Measurements from ENCODE around the gene PTBP1. TPM values are rescaled to one million over a fixed set of nuclear protein-coding genes. Genes with fewer than 3 reads are reported as not detected.

The PTBP1 gene
- total and polyA plus RNA-seq, 4 donors, result 51.3 to 152 (median 114) TPM

DNA sequence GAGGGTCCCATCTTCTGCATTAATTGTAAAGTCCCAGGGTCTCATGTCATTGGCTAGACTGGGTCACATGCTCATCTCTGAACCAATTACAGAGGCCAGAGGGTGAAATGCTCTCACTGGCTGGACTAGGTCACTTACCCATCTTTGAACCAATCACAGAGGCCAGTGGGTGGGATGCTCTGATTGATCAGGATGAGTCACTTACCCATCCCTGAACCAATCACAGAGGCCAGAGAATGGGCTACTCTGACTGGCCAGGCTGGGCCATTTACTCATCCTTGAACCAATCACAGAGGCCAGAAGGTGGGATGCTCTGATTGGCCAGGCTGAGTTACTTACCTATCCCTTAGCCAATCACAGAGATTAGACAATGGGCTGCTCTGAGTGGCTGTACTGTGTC is 41.0 kb upstream of the PTBP1 start:
- peaks cover 6% of the 10 kb centered on the region for H3K36me3 ChIP-seq (ENCODE audit: control insufficient read depth, insufficient read depth, low read length)
- H3K27me3 ChIP-seq (ENCODE audit: control insufficient read depth, insufficient read depth, low read length), result no peaks in the 10 kb centered on the region
- DNase-seq (ENCODE audit: low read depth in 4 of 6, low spot score in 6 of 6), result peak in 1 of 6 donors; percentile 32
- H3K4me3 ChIP-seq (ENCODE audit: low read depth, low read length), result no peak overlapping the region
- H3K27ac ChIP-seq (ENCODE audit: low read depth, low read length), result no peak overlapping the region
- H3K9me3 ChIP-seq (ENCODE audit: control insufficient read depth, insufficient read depth, low read length), result peaks cover 6% of the 10 kb centered on the region
- peaks cover 4% of the 10 kb centered on the region for H3K4me1 ChIP-seq (ENCODE audit: control insufficient read depth, insufficient read depth, low read length)

GRCh38 chr19:756821-757688 is 40.2 kb upstream of the PTBP1 start:
- no peak for DNase-seq (ENCODE audit: low read depth in 4 of 6, low spot score in 6 of 6)
- Histone ChIP-seq H3K36me3 (ENCODE audit: control insufficient read depth, insufficient read depth, low read length) (peaks cover 6% of the 10 kb centered on the region), H3K4me1 (ENCODE audit: control insufficient read depth, insufficient read depth, low read length) (peaks cover 4% of the 10 kb centered on the region), H3K27me3 (ENCODE audit: control insufficient read depth, insufficient read depth, low read length) (no peaks in the 10 kb centered on the region), H3K4me3 (ENCODE audit: low read depth, low read length) (no peak overlapping the region), H3K27ac (ENCODE audit: low read depth, low read length) (no peak overlapping the region), H3K9me3 (ENCODE audit: control insufficient read depth, insufficient read depth, low read length) (peaks cover 6% of the 10 kb centered on the region)
- WGBS (ENCODE audit: insufficient coverage), result 92% methylated on average over 35 of the region's 36 CpGs

GRCh38 chr19:757811-758668 is 39.2 kb upstream of the PTBP1 start:
- 96% methylated on average over 45 of the region's 50 CpGs for WGBS (ENCODE audit: insufficient coverage)
- Histone ChIP-seq H3K27me3 (ENCODE audit: control insufficient read depth, insufficient read depth, low read length) (no peaks in the 10 kb centered on the region), H3K4me3 (ENCODE audit: low read depth, low read length) (no peak overlapping the region), H3K4me1 (ENCODE audit: control insufficient read depth, insufficient read depth, low read length) (no peaks in the 10 kb centered on the region), H3K36me3 (ENCODE audit: control insufficient read depth, insufficient read depth, low read length) (peaks cover 6% of the 10 kb centered on the region), H3K27ac (ENCODE audit: low read depth, low read length) (no peak overlapping the region), H3K9me3 (ENCODE audit: control insufficient read depth, insufficient read depth, low read length) (peaks cover 6% of the 10 kb centered on the region)
- no peak for DNase-seq (ENCODE audit: low read depth in 4 of 6, low spot score in 6 of 6)

GRCh38 chr19:763181-763580 is 34.1 kb upstream of the PTBP1 start:
- no peaks in the 10 kb centered on the region for H3K4me1 ChIP-seq (ENCODE audit: control insufficient read depth, insufficient read depth, low read length)
- H3K36me3 ChIP-seq (ENCODE audit: control insufficient read depth, insufficient read depth, low read length), result no peaks in the 10 kb centered on the region
- no peak overlapping the region for H3K4me3 ChIP-seq (ENCODE audit: low read depth, low read length)
- WGBS (ENCODE audit: insufficient coverage), result 82% methylated on average over 8 of the region's 10 CpGs
- H3K9me3 ChIP-seq (ENCODE audit: control insufficient read depth, insufficient read depth, low read length), result peaks cover 6% of the 10 kb centered on the region
- H3K27me3 ChIP-seq (ENCODE audit: control insufficient read depth, insufficient read depth, low read length), result no peaks in the 10 kb centered on the region
- no peak for DNase-seq (ENCODE audit: low read depth in 4 of 6, low spot score in 6 of 6)
- H3K27ac ChIP-seq (ENCODE audit: low read depth, low read length), result no peak overlapping the region

GRCh38 chr19:763869-764268 is 33.4 kb upstream of the PTBP1 start:
- no peak overlapping the region for H3K4me3 ChIP-seq (ENCODE audit: low read depth, low read length)
- DNase-seq (ENCODE audit: low read depth in 4 of 6, low spot score in 6 of 6), result no peak
- no peak overlapping the region for H3K27ac ChIP-seq (ENCODE audit: low read depth, low read length)
- no peaks in the 10 kb centered on the region for H3K36me3 ChIP-seq (ENCODE audit: control insufficient read depth, insufficient read depth, low read length)
- 88% methylated on average over 5 of the region's 6 CpGs for WGBS (ENCODE audit: insufficient coverage)
- H3K9me3 ChIP-seq (ENCODE audit: control insufficient read depth, insufficient read depth, low read length), result peaks cover under 1% of the 10 kb centered on the region
- H3K27me3 ChIP-seq (ENCODE audit: control insufficient read depth, insufficient read depth, low read length), result no peaks in the 10 kb centered on the region
- H3K4me1 ChIP-seq (ENCODE audit: control insufficient read depth, insufficient read depth, low read length), result no peaks in the 10 kb centered on the region

DNA sequence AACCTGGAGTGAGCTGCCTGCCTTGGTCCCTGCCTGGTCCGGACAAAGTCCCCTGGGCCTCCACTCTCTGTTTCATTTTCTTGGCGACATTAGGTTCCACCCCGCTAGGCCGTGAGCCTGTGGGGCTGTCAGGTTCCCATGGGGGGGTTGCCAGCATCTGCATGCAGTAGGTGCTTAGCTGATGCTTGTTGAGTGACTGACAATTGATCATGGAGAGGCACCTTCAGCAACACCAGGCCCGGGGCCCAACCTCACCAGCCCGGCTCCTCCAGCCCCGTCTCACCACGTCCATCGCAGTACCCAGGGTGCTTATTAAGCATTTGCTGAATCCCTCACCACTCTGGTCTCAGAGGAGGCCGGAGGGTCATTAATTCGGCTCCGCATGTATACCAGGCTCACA is 33.0 kb upstream of the PTBP1 start:
- Histone ChIP-seq H3K36me3 (ENCODE audit: control insufficient read depth, insufficient read depth, low read length) (no peaks in the 10 kb centered on the region), H3K9me3 (ENCODE audit: control insufficient read depth, insufficient read depth, low read length) (no peaks in the 10 kb centered on the region), H3K27me3 (ENCODE audit: control insufficient read depth, insufficient read depth, low read length) (no peaks in the 10 kb centered on the region), H3K4me1 (ENCODE audit: control insufficient read depth, insufficient read depth, low read length) (no peaks in the 10 kb centered on the region), H3K4me3 (ENCODE audit: low read depth, low read length) (no peak overlapping the region), H3K27ac (ENCODE audit: low read depth, low read length) (no peak overlapping the region)
- WGBS (ENCODE audit: insufficient coverage), result 92% methylated on average over 12 of the region's 12 CpGs
- no peak for DNase-seq (ENCODE audit: low read depth in 4 of 6, low spot score in 6 of 6)

- no peak overlapping the region for H3K27ac ChIP-seq (ENCODE audit: low read depth, low read length)
- H3K27me3 ChIP-seq (ENCODE audit: control insufficient read depth, insufficient read depth, low read length), result no peaks in the 10 kb centered on the region
- no peaks in the 10 kb centered on the region for H3K9me3 ChIP-seq (ENCODE audit: control insufficient read depth, insufficient read depth, low read length)
- H3K36me3 ChIP-seq (ENCODE audit: control insufficient read depth, insufficient read depth, low read length), result no peaks in the 10 kb centered on the region
- peaks cover under 1% of the 10 kb centered on the region for H3K4me1 ChIP-seq (ENCODE audit: control insufficient read depth, insufficient read depth, low read length)
- H3K4me3 ChIP-seq (ENCODE audit: low read depth, low read length), result no peak overlapping the region
- WGBS (ENCODE audit: insufficient coverage), result 79% methylated on average over 6 of the region's 7 CpGs
- no peak for DNase-seq (ENCODE audit: low read depth in 4 of 6, low spot score in 6 of 6)
Measured at GRCh38 chr19:765179-765738, 32.0 kb upstream of the PTBP1 start.

DNA sequence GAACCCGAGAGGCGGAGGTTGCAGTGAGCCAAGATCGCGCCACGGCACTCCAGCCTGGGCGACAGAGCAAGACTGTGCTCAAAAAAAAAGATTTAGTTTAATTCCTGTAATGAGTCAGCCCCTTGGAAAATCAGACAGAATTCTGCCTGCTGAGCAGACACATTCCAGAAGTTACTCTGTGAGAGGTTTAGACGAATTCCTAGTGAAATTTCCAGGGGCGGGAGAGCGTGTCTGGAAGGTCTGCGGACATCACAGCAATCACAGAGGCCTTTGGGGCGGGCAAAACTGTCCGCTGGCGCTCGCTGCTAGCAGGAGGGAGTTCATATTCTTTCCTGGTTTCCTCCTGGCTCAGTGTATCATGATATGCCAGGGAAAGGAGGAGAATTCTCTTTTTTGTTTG is 28.8 kb upstream of the PTBP1 start:
- H3K4me3 ChIP-seq (ENCODE audit: low read depth, low read length), result no peak overlapping the region
- peak in 1 of 6 donors; percentile 64 for DNase-seq (ENCODE audit: low read depth in 4 of 6, low spot score in 6 of 6)
- no peaks in the 10 kb centered on the region for H3K9me3 ChIP-seq (ENCODE audit: control insufficient read depth, insufficient read depth, low read length)
- peaks cover 3% of the 10 kb centered on the region for H3K4me1 ChIP-seq (ENCODE audit: control insufficient read depth, insufficient read depth, low read length)
- H3K27me3 ChIP-seq (ENCODE audit: control insufficient read depth, insufficient read depth, low read length), result no peaks in the 10 kb centered on the region
- no peaks in the 10 kb centered on the region for H3K36me3 ChIP-seq (ENCODE audit: control insufficient read depth, insufficient read depth, low read length)
- H3K27ac ChIP-seq (ENCODE audit: low read depth, low read length), result peak overlapping the region; percentile 52
- WGBS (ENCODE audit: insufficient coverage), result 66% methylated on average over 9 of the region's 14 CpGs

- Histone ChIP-seq H3K4me1 (ENCODE audit: control insufficient read depth, insufficient read depth, low read length) (peaks cover 3% of the 10 kb centered on the region), H3K9me3 (ENCODE audit: control insufficient read depth, insufficient read depth, low read length) (no peaks in the 10 kb centered on the region), H3K27ac (ENCODE audit: low read depth, low read length) (no peak overlapping the region), H3K36me3 (ENCODE audit: control insufficient read depth, insufficient read depth, low read length) (no peaks in the 10 kb centered on the region), H3K27me3 (ENCODE audit: control insufficient read depth, insufficient read depth, low read length) (no peaks in the 10 kb centered on the region), H3K4me3 (ENCODE audit: low read depth, low read length) (no peak overlapping the region)
- 89% methylated on average over 2 of the region's 6 CpGs for WGBS (ENCODE audit: insufficient coverage)
- no peak for DNase-seq (ENCODE audit: low read depth in 4 of 6, low spot score in 6 of 6)
Measured at GRCh38 chr19:769616-770015, 27.6 kb upstream of the PTBP1 start.
